ENCODE data around the gene DGKH.
A peak's percentile ranks its signal among the peaks of the same experiment; 100 is the strongest.

Gene DGKH

DNA sequence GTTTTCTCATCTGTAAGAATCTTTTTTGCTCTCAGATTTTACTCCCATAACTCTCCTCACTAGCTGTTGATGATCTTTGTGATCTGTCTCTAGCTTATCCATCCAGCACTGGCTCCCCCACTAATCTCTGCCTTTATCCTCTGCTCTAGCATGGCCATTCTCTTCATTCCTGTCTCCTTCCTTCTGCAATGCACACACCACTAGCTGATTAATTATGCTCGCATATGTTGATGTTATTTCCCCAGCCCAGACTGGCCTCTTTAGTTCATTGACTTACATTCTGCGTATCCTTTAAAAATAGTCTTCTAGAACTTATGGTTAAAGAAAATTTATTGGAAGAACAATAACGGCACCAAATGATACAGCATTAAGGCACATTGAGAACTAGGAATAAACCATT lies 52.5 kb downstream of the DGKH start:
- DNase-seq (ENCODE audit: low read depth), result no peak
- no peak overlapping the region for H3K4me3 ChIP-seq (replicated peaks; ENCODE audit: low read depth, low read length)
- TF ChIP-seq, protein P1, sequence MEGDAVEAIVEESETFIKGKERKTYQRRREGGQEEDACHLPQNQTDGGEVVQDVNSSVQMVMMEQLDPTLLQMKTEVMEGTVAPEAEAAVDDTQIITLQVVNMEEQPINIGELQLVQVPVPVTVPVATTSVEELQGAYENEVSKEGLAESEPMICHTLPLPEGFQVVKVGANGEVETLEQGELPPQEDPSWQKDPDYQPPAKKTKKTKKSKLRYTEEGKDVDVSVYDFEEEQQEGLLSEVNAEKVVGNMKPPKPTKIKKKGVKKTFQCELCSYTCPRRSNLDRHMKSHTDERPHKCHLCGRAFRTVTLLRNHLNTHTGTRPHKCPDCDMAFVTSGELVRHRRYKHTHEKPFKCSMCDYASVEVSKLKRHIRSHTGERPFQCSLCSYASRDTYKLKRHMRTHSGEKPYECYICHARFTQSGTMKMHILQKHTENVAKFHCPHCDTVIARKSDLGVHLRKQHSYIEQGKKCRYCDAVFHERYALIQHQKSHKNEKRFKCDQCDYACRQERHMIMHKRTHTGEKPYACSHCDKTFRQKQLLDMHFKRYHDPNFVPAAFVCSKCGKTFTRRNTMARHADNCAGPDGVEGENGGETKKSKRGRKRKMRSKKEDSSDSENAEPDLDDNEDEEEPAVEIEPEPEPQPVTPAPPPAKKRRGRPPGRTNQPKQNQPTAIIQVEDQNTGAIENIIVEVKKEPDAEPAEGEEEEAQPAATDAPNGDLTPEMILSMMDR (IDR thresholded peaks at IDR 0.05; ENCODE audit: low read length, missing control alignments), result no peak

DNA sequence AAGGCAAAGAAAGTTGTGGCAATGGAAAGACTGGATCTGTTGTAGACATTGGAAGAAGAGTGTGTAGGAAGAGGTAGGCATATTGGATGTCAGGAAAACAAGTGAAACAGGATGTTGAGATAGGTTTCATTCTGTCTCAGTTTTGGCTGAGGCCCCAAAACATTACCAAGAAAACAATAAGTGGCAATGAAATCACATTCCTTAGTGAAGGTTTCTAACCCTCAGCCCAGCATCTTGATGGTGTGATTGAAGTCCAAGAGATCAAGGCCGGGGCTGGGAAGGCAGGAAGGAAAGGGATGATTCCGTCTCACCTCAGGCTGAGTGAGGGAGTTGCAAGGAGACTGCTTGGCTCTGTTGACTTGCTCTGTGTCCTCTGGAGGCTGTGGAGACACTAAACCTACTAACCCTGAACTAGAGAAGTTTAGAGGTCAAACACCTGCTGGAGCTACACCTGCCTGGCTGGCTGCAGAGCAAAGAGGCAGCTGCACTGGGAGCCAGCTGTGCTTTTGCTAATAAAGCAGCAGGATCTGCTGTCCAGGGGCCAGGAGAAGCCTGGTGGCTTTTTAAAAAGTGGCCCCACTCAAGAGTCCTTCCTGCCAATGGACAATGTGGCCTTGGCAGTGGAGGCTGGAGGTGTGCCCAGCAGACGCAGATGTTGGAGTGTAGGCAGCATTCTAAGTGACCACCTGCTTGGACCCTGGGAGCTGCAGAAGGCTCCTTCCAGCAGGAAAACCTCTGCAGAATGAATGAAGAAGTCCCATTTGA lies 53.6 kb downstream of the DGKH start:
- DNase-seq (ENCODE audit: low read depth), result peak; percentile 45
- no peak overlapping the region for H3K4me3 ChIP-seq (replicated peaks; ENCODE audit: low read depth, low read length)
- TF ChIP-seq, protein P1 (IDR thresholded peaks at IDR 0.05; ENCODE audit: low read length, missing control alignments), result no peak

DNA sequence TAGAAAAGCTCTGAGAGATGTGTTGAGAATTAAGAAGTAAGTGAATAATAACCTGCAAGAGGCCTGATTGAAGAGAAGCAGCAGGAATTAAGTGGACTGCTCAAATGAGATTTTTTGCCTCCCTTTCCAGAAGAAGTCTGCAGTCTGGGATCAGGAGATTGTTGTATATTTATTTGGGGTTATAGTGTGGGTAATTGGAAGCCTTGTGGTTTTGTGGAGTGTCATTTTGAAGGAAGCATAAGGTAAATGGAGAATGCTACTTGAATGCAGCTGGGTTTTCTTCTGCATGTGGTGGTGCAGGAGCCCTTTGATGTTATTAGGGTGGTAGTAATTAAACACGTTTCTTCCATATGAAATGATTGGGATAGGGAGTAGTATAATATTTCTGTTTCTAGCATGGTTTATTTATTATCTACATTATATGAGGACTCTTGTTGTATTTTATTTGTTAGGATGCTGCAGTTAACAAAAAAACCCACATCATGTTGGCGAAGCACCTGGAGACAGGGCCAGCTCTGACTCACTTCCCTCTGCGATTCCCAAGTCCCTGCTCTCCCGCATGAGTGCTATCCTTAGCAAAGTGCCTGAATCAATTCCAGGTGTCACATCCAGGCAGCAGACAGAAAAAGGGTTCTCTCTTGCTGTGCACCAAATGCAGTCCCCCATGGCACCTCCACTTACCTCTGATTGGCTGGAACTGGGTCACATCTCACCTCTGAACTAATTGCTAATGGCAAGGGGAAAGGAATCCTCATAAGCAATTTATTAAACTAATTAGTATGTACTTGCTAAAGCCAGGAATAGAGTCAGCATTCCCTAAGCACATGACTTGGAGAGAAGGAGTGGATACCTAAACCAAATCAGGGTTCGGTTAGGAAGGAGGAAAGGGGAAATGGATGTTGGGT lies 54.8 kb downstream of the DGKH start:
- DNase-seq (ENCODE audit: low read depth), result no peak
- no peak overlapping the region for H3K4me3 ChIP-seq (replicated peaks; ENCODE audit: low read depth, low read length)
- TF ChIP-seq, protein P1 (IDR thresholded peaks at IDR 0.05; ENCODE audit: low read length, missing control alignments), result no peak

DNA sequence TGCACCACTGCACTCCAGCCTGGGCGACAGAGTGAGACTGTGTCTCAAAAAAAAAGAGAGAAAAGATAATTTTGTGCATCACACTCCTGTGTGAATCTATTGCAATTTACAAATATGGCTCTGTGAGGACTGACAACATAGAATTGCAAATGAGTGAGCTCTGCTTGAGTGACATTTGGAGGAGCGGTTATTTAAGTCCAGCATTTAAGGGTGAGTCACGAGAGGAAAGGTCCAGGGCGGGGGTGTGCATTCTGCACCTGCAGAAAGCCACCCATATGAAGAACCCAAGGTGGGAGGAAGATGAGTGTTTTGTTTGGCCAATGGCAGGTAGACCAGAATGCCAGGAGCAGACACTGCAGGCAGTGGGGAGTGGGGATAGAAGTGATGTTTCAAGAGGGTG lies 58.5 kb downstream of the DGKH start:
- DNase-seq (ENCODE audit: low read depth), result no peak
- no peak overlapping the region for H3K4me3 ChIP-seq (replicated peaks; ENCODE audit: low read depth, low read length)
- TF ChIP-seq, protein P1 (IDR thresholded peaks at IDR 0.05; ENCODE audit: low read length, missing control alignments), result no peak

DNA sequence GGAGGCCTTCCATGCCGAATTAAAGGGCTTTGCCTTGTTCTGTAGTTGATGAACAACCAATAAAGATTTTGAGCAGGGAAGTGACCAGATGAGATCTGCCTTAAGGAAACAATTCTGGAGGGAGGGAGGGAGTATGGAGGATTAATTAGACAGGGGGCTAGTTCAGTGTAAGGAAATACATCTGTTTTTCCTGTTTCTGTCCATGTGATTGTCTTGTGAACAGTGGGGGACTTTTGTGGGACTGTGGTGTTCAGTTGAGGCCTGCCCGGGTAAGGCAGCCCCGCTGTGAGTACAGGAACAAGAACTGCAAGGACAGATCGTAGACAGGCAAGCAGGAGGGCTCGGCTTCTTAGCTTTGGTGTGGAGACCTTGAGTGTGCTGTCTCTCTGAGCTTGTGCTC lies 59.0 kb downstream of the DGKH start:
- TF ChIP-seq, protein P1 (IDR thresholded peaks at IDR 0.05; ENCODE audit: low read length, missing control alignments), result no peak
- H3K4me3 ChIP-seq (replicated peaks; ENCODE audit: low read depth, low read length), result no peak overlapping the region
- no peak for DNase-seq (ENCODE audit: low read depth)

DNA sequence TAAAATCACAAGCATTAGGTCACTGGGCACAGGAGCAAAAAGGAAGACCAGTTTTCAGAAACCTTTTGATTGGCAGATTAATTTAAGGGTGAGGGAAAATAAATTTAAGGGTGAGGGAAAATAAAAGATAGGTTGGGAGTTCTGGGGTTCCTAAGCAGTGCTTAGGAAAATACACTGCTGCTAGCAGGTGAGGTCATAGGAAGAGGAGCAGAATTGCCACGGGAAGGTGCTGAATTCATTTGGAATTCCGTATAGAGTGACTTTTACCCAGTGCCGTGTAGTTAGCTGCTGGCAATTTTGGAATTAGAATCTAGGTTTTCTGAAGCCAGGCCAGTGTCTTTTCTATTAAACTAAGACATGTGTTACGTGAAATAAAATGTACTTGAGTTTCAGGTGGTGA lies 59.8 kb downstream of the DGKH start:
- DNase-seq (ENCODE audit: low read depth), result no peak
- TF ChIP-seq, protein P1 (IDR thresholded peaks at IDR 0.05; ENCODE audit: low read length, missing control alignments), result no peak
- H3K4me3 ChIP-seq (replicated peaks; ENCODE audit: low read depth, low read length), result no peak overlapping the region

Measured in fibroblast of pulmonary artery (primary cell).